IMR-90 (cell line): ENCODE results near the gene CACNB3. TPM values are rescaled to one million over a fixed set of nuclear protein-coding genes. Genes with fewer than 3 reads are reported as not detected.

Experiments used
- ATAC-seq: fragments of 200-7000 bp; cut with Tn5 transposase; 2 replicates; pipeline ENCODE4 v1.9.1; 2020; ENCODE audit warnings: low read depth, mild to moderate bottlenecking, moderate library complexity
- BruUV-seq: library from RNA; stranded (reverse); fragments of 400-500 nt; replicated peaks from 2 replicates; lab custom pipeline; 2021; lab: Mats Ljungman, UMichigan
- CTCF ChIA-PET: fragments of 300-600 bp; formaldehyde crosslinking; extraction: SDS; loops from one replicate; lab custom pipeline; 2021; ENCODE audit warnings: antibody characterized with exemption; lab: Yijun Ruan, JAX
- POLR2A ChIA-PET: fragments of 300-600 bp; sonication (Branson Sonifier 250); formaldehyde crosslinking; loops from one replicate; lab custom pipeline; 2022; ENCODE audit warnings: antibody characterized with exemption; ENCODE audit not compliant: unreplicated experiment; lab: Charles Lee
- DNase-seq: peaks from one replicate; pipeline ENCODE4 v3.0.0; 2013
- H2AFZ ChIP-seq: replicated peaks from 2 replicates; pipeline ENCODE3; 2013; ENCODE audit warnings: low read length, mild to moderate bottlenecking; ENCODE audit not compliant: poor library complexity
- H2AK5ac ChIP-seq: 2 replicates; pipeline ENCODE4 v1.6.1; 2013; ENCODE audit warnings: low read depth, low read length, inconsistent platforms
- H2AK9ac ChIP-seq: replicated peaks from 2 replicates; pipeline ENCODE3; 2013; ENCODE audit warnings: mild to moderate bottlenecking, low read depth, low read length, moderate library complexity; ENCODE audit not compliant: poor library complexity
- H2BK120ac ChIP-seq: 2 replicates; pipeline ENCODE4 v1.6.1; 2013; ENCODE audit warnings: low read depth, low read length, inconsistent platforms
- H2BK15ac ChIP-seq: 3 replicates; pipeline ENCODE4 v1.6.1; 2013; ENCODE audit warnings: low read depth, low read length, inconsistent platforms
- H2BK20ac ChIP-seq: 2 replicates; pipeline ENCODE4 v1.6.1; 2013; ENCODE audit warnings: low read depth, mild to moderate bottlenecking, inconsistent platforms, low read length, moderate library complexity
- H2BK5ac ChIP-seq: 2 replicates; pipeline ENCODE4 v1.6.1; 2013; ENCODE audit warnings: mild to moderate bottlenecking, low read depth, low read length, inconsistent platforms; ENCODE audit not compliant: poor library complexity, severe bottlenecking
- H3K14ac ChIP-seq: replicated peaks from 2 replicates; pipeline ENCODE4 v1.6.1; 2013; ENCODE audit warnings: low read depth, low read length, inconsistent platforms
- H3K18ac ChIP-seq: 2 replicates; pipeline ENCODE4 v1.6.1; 2013; ENCODE audit warnings: low read depth, low read length, control low read depth
- H3K23ac ChIP-seq: 2 replicates; pipeline ENCODE4 v1.6.1; 2013; ENCODE audit warnings: low read depth, low read length, inconsistent platforms
- H3K27ac ChIP-seq: 2 replicates; pipeline ENCODE4 v1.5.1; 2013; ENCODE audit warnings: mild to moderate bottlenecking, control low read depth, low read length; ENCODE audit not compliant: insufficient read depth
- H3K27me3 ChIP-seq: 2 replicates; pipeline ENCODE4 v1.6.1; 2013; ENCODE audit warnings: low read length; ENCODE audit not compliant: control insufficient read depth, insufficient read depth
- H3K36me3 ChIP-seq: 2 replicates; pipeline ENCODE4 v1.6.1; 2013; ENCODE audit warnings: low read length, mixed read lengths; ENCODE audit not compliant: control insufficient read depth, insufficient read depth
- H3K4ac ChIP-seq: 2 replicates; pipeline ENCODE4 v1.6.1; 2013; ENCODE audit warnings: low read depth, low read length, inconsistent platforms
- H3K4me1 ChIP-seq: 2 replicates; pipeline ENCODE4 v1.6.1; 2013; ENCODE audit warnings: low read length, mixed read lengths; ENCODE audit not compliant: control insufficient read depth, insufficient read depth
- H3K4me2 ChIP-seq: 2 replicates; pipeline ENCODE4 v1.6.1; 2013; ENCODE audit warnings: low read depth, mild to moderate bottlenecking, control low read depth, low read length, moderate library complexity
- H3K4me3 ChIP-seq: 2 replicates; pipeline ENCODE4 v1.5.1; 2013; ENCODE audit warnings: low read depth, mild to moderate bottlenecking, control low read depth, low read length, moderate library complexity; ENCODE audit not compliant: insufficient read depth
- H3K56ac ChIP-seq: 2 replicates; pipeline ENCODE4 v1.6.1; 2013; ENCODE audit warnings: low read length, inconsistent platforms; ENCODE audit not compliant: insufficient read depth; ENCODE audit errors: extremely low read depth
- H3K79me1 ChIP-seq, 2 experiments: 2 replicates each; pipeline ENCODE4 v1.6.1; 2013; ENCODE audit warnings: low read length in 2 of 2, inconsistent platforms in 1 of 2, low read depth in 1 of 2
- H3K9ac ChIP-seq: 2 replicates; pipeline ENCODE4 v1.6.1; 2013; ENCODE audit warnings: low read depth, low read length, control low read depth
- H3K9me1 ChIP-seq: 2 replicates; pipeline ENCODE4 v1.6.1; 2013; ENCODE audit warnings: low read length, inconsistent platforms; ENCODE audit not compliant: insufficient read depth
- H3K9me3 ChIP-seq: 2 replicates; pipeline ENCODE4 v1.6.1; 2013; ENCODE audit warnings: low read length; ENCODE audit not compliant: control insufficient read depth, insufficient read depth
- H4K20me1 ChIP-seq: 2 replicates; pipeline ENCODE4 v1.6.1; 2013; ENCODE audit warnings: low read length, inconsistent platforms; ENCODE audit not compliant: insufficient read depth
- H4K5ac ChIP-seq: 2 replicates; pipeline ENCODE4 v1.6.1; 2013; ENCODE audit warnings: mild to moderate bottlenecking, low read depth, low read length, control low read depth
- H4K8ac ChIP-seq, 2 experiments: 2 replicates each; pipeline ENCODE4 v1.6.1; 2013; ENCODE audit warnings: low read depth in 2 of 2, low read length in 2 of 2, control low read depth in 1 of 2, inconsistent platforms in 1 of 2
- H4K91ac ChIP-seq: 2 replicates; pipeline ENCODE4 v1.6.1; 2013; ENCODE audit warnings: low read depth, low read length, inconsistent platforms; ENCODE audit not compliant: insufficient read depth
- BHLHE40 ChIP-seq: fragments of 150-350 bp; IDR thresholded peaks from 2 replicates; pipeline ENCODE4 v1.6.1; 2016; ENCODE audit warnings: mild to moderate bottlenecking, low read depth, low read length
- CHD1 ChIP-seq: IDR thresholded peaks from 2 replicates; pipeline ENCODE4 v1.6.1; 2012; ENCODE audit warnings: low read depth, low read length, improper control_type of control experiment
- CTCF ChIP-seq: conservative IDR thresholded peaks from 2 replicates; pipeline ENCODE4 v1.5.1; 2012; ENCODE audit warnings: mild to moderate bottlenecking, low read depth, low read length, improper control_type of control experiment
- ELK1 ChIP-seq: fragments of 150-350 bp; IDR thresholded peaks from 2 replicates; pipeline ENCODE4 v1.6.1; 2016; ENCODE audit warnings: low read depth, mild to moderate bottlenecking, low read length, moderate library complexity, borderline replicate concordance
- MAFK ChIP-seq: IDR thresholded peaks from 2 replicates; pipeline ENCODE4 v1.6.1; 2012; ENCODE audit warnings: low read depth, low read length, improper control_type of control experiment
- MAZ ChIP-seq: IDR thresholded peaks from 2 replicates; pipeline ENCODE4 v1.6.1; 2012; ENCODE audit warnings: low read depth, mild to moderate bottlenecking, low read length, improper control_type of control experiment, moderate library complexity, borderline replicate concordance
- MXI1 ChIP-seq: IDR thresholded peaks from 2 replicates; pipeline ENCODE4 v1.6.1; 2012; ENCODE audit warnings: low read depth, mild to moderate bottlenecking, low read length, moderate library complexity, borderline replicate concordance
- NFE2L2 ChIP-seq: fragments of 150-350 bp; IDR thresholded peaks from 2 replicates; pipeline ENCODE4 v1.6.1; 2016; ENCODE audit warnings: low read depth, mild to moderate bottlenecking, low read length
- POLR2A ChIP-seq: IDR thresholded peaks from 2 replicates; pipeline ENCODE4 v1.6.1; 2012; ENCODE audit warnings: mild to moderate bottlenecking, low read depth, low read length
- SMC3 ChIP-seq: fragments of 150-350 bp; IDR thresholded peaks from 2 replicates; pipeline ENCODE4 v1.6.1; 2016; ENCODE audit warnings: low read depth, mild to moderate bottlenecking, antibody characterized with exemption, low read length, moderate library complexity
- USF2 ChIP-seq: fragments of 150-350 bp; IDR thresholded peaks from 2 replicates; pipeline ENCODE4 v1.6.1; 2017; ENCODE audit warnings: mild to moderate bottlenecking, antibody characterized with exemption, low read length, low read depth
- WGBS, 2 experiments: methylation state at CpG; one replicate each; pipeline versions ENCODE4 v1.1.5 to v1.1.7; 2013; ENCODE audit warnings: missing lambda C conversion rate in 2 of 2; ENCODE audit not compliant: insufficient read length in 1 of 2; ENCODE audit errors: extremely low coverage in 2 of 2; 5-methylcytosine and 5-hydroxymethylcytosine counted together
- dilution Hi-C: fragments of 300-500 bp; cut with HindIII; formaldehyde crosslinking; loops from one replicate; pipeline ENCODE4 v1.14.3; 2018; ENCODE audit warnings: low sequenced_read_pairs; ENCODE audit not compliant: unreplicated experiment
- in situ Hi-C: fragments of 300-500 bp; cut with MboI; formaldehyde crosslinking; loops from 3 replicates; pipeline ENCODE4 v1.14.3; 2019; ENCODE audit warnings: low sequenced_read_pairs, inconsistent platforms, mixed read lengths
- intact Hi-C: fragments of 100-400 bp; cut with micrococcal nuclease; formaldehyde crosslinking; loops from 2 replicates; pipeline ENCODE4 v1.10.0; 2022
- polyA plus RNA-seq, 3 experiments: library from polyadenylated mRNA; depleted of rRNA; stranded (reverse); fragments of >200 nt; gene quantifications; 2 replicates each; pipeline ENCODE4 v1.2.3, GENCODE V29; 2012; ENCODE audit warnings: low replicate concordance in 1 of 3
- total RNA-seq: library from RNA; depleted of rRNA; stranded (reverse); fragments of >200 nt; gene quantifications from 2 replicates; pipeline ENCODE4 v1.2.3, GENCODE V29; 2012

The CACNB3 gene
- total and polyA plus RNA-seq, 2 of the 4 experiments (the other 2 are of a cell fraction), result 18.1 to 45.1 TPM

- no peak for TF ChIP-seq USF2
- no peak; the same call in 1 of the 2 replicates for TF ChIP-seq POLR2A
- TF ChIP-seq MXI1, result no peak
- no peak for TF ChIP-seq MAFK
Measured at GRCh38 chr12:48852734-48853688, 34.7 kb downstream of the CACNB3 start (continued).

GRCh38 chr12:48854488-48854887 lies 36.2 kb downstream of the CACNB3 start:
- H3K4ac ChIP-seq, result no peak overlapping the region
- dilution Hi-C loops, result no loop called here
- H3K4me3 ChIP-seq, result no peak overlapping the region
- no peak overlapping the region for H3K56ac ChIP-seq
- CTCF ChIA-PET, result no interaction called here
- H3K23ac ChIP-seq, result no peak overlapping the region
- no peak overlapping the region for H3K27ac ChIP-seq
- intact Hi-C loops, result no loop called here
- no peak overlapping the region for H2AFZ ChIP-seq
- no peaks in the 10 kb centered on the region; the same call in none of the 2 replicates for H4K20me1 ChIP-seq
- ATAC-seq, result no peak
- no peak overlapping the region for H3K9ac ChIP-seq
- no CpG with 5 or more reads among the region's 4 CpGs for WGBS, 2 experiments
- H2BK5ac ChIP-seq, result no peak overlapping the region
- POLR2A ChIA-PET, result interaction anchor here (0.6 kb wide), 1 partner anchor 12 kb away, joined by 3 read pairs; no protein-coding TSS in a partner anchor
- peaks cover 1% of the 10 kb centered on the region for H3K36me3 ChIP-seq
- H4K91ac ChIP-seq, result no peak overlapping the region
- H3K18ac ChIP-seq, result no peak overlapping the region
- no peak overlapping the region for H4K8ac ChIP-seq
- in situ Hi-C loops, result loop anchor here (5.0 kb wide), 2 partner anchors 33 to 83 kb away; no protein-coding TSS in a partner anchor
- peaks cover 7 to 28% of the 10 kb centered on the region in 2 experiments for H3K79me1 ChIP-seq
- H3K4me1 ChIP-seq, result peaks cover 6% of the 10 kb centered on the region
- H3K14ac ChIP-seq, result no peak overlapping the region
- H3K4me2 ChIP-seq, result no peak overlapping the region
- no peaks in the 10 kb centered on the region; the same call in 1 of the 2 replicates for H3K9me1 ChIP-seq
- DNase-seq, result no peak
- no peak overlapping the region for H2AK9ac ChIP-seq
- no peak overlapping the region for H2BK20ac ChIP-seq
- no peaks in the 10 kb centered on the region for H3K9me3 ChIP-seq
- H4K5ac ChIP-seq, result no peak overlapping the region
- BruUV-seq, result no TSS peak
- peaks cover 11% of the 10 kb centered on the region; the same call in 1 of the 2 replicates for H3K27me3 ChIP-seq
- H2AK5ac ChIP-seq, result no peak overlapping the region
- H2BK120ac ChIP-seq, result no peak overlapping the region
- no peak overlapping the region for H2BK15ac ChIP-seq
- no peak for TF ChIP-seq CHD1
- no peak for TF ChIP-seq POLR2A
- TF ChIP-seq NFE2L2, result no peak
- TF ChIP-seq ELK1, result no peak
- no peak for TF ChIP-seq BHLHE40
- no peak for TF ChIP-seq MAZ
- TF ChIP-seq CTCF, result no peak
- no peak for TF ChIP-seq SMC3
- no peak for TF ChIP-seq MAFK
- no peak for TF ChIP-seq MXI1
